Natural killer cell treated with Interleukin-12 subunit alpha and Interleukin-12 subunit beta and Interleukin-15 and Interleukin-18, amount 100 ng/mL, for 72 hours (primary cell): ENCODE measurements around the gene CLRN3. TPM values are rescaled to one million over a fixed set of nuclear protein-coding genes. Genes with fewer than 3 reads are reported as not detected.

Experiments
- ATAC-seq, 2 donors: fragments of 150-1000 bp; cut with Tn5 transposase in 1 of 2; sonication (Bioruptor Pico), chemical (Tn5 transposase) in 1 of 2; 2 replicates each; pipeline ENCODE4 v1.10.0; 2021
- DNase-seq: peaks from one replicate; pipeline ENCODE4 v3.0.0; 2022; ENCODE audit warnings: low spot score
- H3K27ac Mint-ChIP-seq, 2 donors: 1 replicate in 1 of 2; 2 replicates in 1 of 2; pipeline ENCODE4 v1.8.0; 2022; ENCODE audit warnings: mixed read lengths in 2 of 2, mild to moderate bottlenecking in 1 of 2, moderate library complexity in 1 of 2
- H3K27me3 Mint-ChIP-seq, 2 donors: 1 replicate in 1 of 2; 2 replicates in 1 of 2; pipeline ENCODE4 v1.8.0; 2022; ENCODE audit warnings: mixed read lengths in 2 of 2
- H3K36me3 Mint-ChIP-seq: one replicate; pipeline ENCODE4 v1.8.0; 2022; ENCODE audit warnings: mixed read lengths
- H3K4me1 Mint-ChIP-seq, 2 donors: 1 replicate in 1 of 2; 2 replicates in 1 of 2; pipeline ENCODE4 v1.8.0; 2022; ENCODE audit warnings: low read depth in 2 of 2, mixed read lengths in 2 of 2, mild to moderate bottlenecking in 1 of 2
- H3K4me3 Mint-ChIP-seq: one replicate; pipeline ENCODE4 v1.8.0; 2022; ENCODE audit warnings: mixed read lengths
- H3K9me3 Mint-ChIP-seq: 2 replicates; pipeline ENCODE4 v1.8.0; 2022; ENCODE audit warnings: mixed read lengths
- total RNA-seq, 2 donors: library from RNA; stranded (reverse); gene quantifications; one replicate each; pipeline ENCODE4 v1.2.3, GENCODE V29; 2022

The CLRN3 gene
- total RNA-seq, 2 donors from 2014 or later = not detected

DNA sequence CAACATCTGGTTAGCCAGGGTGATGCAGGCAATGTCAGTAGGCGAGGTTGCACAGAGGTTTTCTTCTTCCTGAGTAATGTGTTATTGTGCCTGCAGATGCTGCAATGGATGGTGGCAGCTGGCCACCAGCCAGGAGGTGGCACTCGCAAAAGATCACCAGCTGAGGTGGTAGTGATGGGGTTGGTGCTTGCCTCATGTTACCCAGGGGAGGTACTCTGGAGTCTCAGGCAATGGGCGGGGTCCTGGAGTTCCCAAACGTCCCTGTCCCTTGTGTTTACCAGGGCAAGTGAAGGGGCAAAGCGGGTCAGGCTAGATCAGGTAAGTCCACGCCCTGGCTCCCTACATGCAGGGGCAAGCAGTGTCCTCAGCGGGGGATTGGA lies 21.1 kb downstream of the CLRN3 start:
- no peak overlapping the region for H3K4me3 Mint-ChIP-seq
- H3K27ac Mint-ChIP-seq = no peak overlapping the region
- peaks cover 4% of the 10 kb centered on the region for H3K9me3 Mint-ChIP-seq
- H3K27me3 Mint-ChIP-seq = peaks cover 25 to 33% of the 10 kb centered on the region in 2 donors
- H3K36me3 Mint-ChIP-seq = no peaks in the 10 kb centered on the region
- DNase-seq (no peak), ATAC-seq (peak in 1 of 2 donors; percentile 12)
- no peaks in the 10 kb centered on the region for H3K4me1 Mint-ChIP-seq

DNA sequence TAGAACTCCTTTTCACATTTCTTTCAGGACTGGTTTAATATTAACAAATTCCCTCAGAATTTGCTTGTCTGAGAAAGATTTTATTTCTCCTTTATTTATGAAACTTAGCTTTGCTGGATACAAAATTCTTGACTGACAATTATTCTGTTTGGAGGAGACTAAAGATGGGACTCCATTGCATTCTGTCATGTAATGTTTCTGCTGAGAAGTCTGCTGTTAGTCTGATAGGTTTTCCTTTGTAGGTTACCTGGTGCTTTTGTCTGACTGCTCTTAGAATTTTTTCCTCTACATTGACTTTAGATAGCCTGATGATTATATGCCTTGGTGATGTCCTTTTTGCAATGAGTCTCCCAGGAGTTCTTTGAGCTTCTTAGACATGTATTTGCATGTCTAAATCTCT lies 23.4 kb downstream of the CLRN3 start:
- H3K4me1 Mint-ChIP-seq = no peaks in the 10 kb centered on the region

DNA sequence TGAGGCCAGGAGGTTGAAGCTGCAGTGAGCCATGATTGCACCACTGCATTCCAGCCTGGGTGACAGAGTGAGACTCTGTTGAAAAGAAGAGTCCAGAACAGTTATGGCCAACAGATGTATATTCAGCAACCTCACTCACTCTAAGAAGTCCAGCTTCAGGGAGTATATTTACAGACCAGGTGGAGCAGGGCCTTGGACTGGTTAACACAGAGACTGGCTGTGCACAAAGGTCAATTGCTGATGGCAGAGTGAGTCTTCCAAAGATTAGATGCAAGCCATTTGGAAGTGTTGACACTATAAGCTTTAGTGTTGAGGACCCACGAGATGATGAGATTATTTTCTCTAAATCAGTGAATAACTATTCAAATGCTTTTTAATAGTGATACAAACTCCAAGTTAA lies 24.9 kb downstream of the CLRN3 start:
- H3K27me3 Mint-ChIP-seq = peaks cover 40 to 47% of the 10 kb centered on the region in 2 donors

More for the DNA sequence above, 23.4 kb downstream of the CLRN3 start:
- Mint-ChIP-seq H3K36me3 (no peaks in the 10 kb centered on the region), H3K9me3 (peaks cover 4% of the 10 kb centered on the region), H3K4me3 (no peak overlapping the region), H3K27ac (no peak overlapping the region), H3K27me3 (peaks cover 33 to 38% of the 10 kb centered on the region in 2 donors)
- DNase-seq (no peak), ATAC-seq (no peak)

DNA sequence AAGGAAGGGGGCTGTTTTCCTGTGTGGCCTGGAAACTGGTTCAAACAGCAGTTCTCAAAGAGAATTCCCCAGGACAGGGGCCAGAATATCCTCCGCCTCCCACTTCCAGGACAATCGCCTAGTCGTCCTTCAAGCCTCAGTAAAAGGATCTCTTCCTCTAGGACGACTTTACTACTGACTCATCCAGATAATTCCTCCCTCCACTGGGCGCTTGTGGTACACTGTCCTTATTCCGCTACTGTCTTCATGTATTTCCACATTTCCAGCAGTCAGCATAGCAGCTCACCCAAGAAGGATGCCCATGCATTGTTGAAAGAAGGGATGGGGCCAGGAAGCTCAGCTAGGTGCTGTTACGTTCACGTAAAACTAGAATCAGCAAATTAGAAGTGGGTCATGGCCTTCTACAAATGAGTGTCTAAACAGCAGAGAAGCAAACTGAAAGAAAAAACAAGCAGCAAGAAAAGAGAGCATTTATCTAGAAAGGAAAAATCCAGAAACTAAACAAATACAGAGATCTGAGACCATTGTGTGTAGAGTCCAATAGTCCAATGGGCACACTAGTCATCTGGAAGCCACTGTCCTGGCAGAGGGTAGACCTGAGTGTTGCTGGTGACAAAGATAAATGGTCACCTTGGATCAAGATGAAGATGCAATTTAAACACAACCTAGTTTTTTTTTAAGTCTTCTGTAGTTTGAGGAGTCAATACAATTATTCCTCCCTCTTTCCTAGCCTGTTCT lies 26.3 kb downstream of the CLRN3 start:
- Mint-ChIP-seq H3K9me3 (peaks cover 6% of the 10 kb centered on the region), H3K27ac (no peak overlapping the region), H3K4me3 (no peak overlapping the region), H3K27me3 (peaks cover 35 to 43% of the 10 kb centered on the region in 2 donors), H3K36me3 (peaks cover 6% of the 10 kb centered on the region), H3K4me1 (no peaks in the 10 kb centered on the region)
- ATAC-seq = no peak
- DNase-seq = no peak

More for the DNA sequence above, 24.9 kb downstream of the CLRN3 start:
- no peak overlapping the region for H3K27ac Mint-ChIP-seq
- peaks cover 6% of the 10 kb centered on the region for H3K9me3 Mint-ChIP-seq
- no peak overlapping the region for H3K4me3 Mint-ChIP-seq
- DNase-seq (no peak), ATAC-seq (no peak)
- no peaks in the 10 kb centered on the region for H3K4me1 Mint-ChIP-seq
- peaks cover 6% of the 10 kb centered on the region for H3K36me3 Mint-ChIP-seq

DNA sequence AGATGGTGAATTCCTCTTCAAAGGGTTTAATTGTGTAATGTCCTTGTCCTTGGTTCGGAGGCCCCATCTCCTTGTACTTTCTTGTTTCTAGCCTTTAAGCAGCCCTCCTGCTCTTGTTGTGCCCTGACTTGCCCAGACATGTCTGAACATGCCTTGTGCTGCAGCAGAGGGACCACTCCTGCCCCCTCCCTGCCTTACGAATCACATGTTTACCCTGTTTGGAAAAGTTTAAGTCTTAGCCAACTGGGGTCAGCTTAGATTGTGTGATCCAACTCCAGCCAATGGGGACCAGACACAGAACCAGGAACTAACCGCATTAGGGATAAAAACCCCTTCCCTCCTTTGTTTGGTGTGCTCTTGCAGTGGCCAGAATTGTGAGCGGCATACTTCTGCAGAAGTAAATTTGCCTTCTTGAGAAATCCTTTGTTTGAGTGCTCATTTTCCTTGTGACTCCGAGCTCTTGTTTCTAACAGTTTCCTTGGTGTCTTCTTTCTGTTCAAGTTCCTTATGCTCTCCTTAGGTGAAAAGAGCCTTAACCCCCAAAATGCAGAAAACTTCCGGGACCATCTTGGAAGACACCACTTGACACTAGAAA lies 29.4 kb downstream of the CLRN3 start:
- ATAC-seq = no peak
- no peak overlapping the region for H3K27ac Mint-ChIP-seq
- no peak overlapping the region for H3K4me3 Mint-ChIP-seq
- no peaks in the 10 kb centered on the region for H3K4me1 Mint-ChIP-seq
- H3K9me3 Mint-ChIP-seq = peaks cover 2% of the 10 kb centered on the region
- DNase-seq = no peak
- H3K36me3 Mint-ChIP-seq = peaks cover 6% of the 10 kb centered on the region
- H3K27me3 Mint-ChIP-seq = peaks cover 19 to 25% of the 10 kb centered on the region in 2 donors

DNA sequence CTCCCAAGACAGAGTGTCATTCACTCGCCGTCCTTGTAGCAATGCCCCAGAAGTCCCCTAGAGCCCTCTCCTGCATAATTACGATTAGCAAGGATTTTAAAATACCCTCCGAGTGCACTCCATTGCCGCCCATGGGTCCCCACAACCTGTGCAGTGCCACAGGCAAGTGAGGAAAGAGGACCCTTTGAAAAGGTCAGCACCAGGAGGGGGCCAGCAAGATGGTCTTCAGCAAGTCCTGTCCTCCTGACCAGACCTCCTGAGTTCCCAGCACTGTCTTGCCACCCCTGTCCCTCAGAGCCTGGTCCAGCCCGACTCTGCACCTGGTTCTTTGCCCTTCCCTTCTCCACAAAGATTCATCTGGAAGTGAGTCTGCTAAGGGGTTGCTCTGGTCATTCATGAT lies 32.1 kb downstream of the CLRN3 start:
- no peak for DNase-seq
- Mint-ChIP-seq H3K4me3 (no peak overlapping the region), H3K36me3 (peaks cover 6% of the 10 kb centered on the region), H3K4me1 (no peaks in the 10 kb centered on the region), H3K27ac (no peak overlapping the region), H3K9me3 (peaks cover 2% of the 10 kb centered on the region), H3K27me3 (peaks cover 9 to 16% of the 10 kb centered on the region in 2 donors)
- no peak for ATAC-seq

DNA sequence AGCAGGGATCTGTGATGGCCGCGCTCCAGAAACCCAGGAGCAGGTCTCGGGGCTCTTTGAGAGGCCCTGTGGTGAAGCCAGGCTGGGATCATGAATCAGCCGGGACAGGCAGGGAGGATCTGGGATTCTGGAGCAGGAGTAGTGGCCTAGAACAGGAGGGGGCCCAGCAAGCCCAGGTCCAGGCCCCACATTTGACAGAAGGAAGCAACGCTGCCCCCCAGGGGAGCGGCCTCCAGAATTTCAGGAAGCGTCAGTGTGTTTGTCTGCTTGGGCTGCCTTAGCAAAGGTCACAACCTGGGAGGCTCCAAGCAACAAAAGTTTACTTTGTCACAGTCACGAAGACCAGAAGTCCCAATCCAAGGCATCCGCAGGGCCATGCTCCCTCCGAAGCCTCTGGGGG lies 36.8 kb downstream of the CLRN3 start:
- Mint-ChIP-seq H3K4me1 (no peaks in the 10 kb centered on the region), H3K27me3 (peaks cover 5 to 11% of the 10 kb centered on the region in 2 donors), H3K9me3 (no peaks in the 10 kb centered on the region), H3K36me3 (no peaks in the 10 kb centered on the region), H3K4me3 (no peak overlapping the region), H3K27ac (no peak overlapping the region)
- no peak for ATAC-seq
- DNase-seq = no peak

DNA sequence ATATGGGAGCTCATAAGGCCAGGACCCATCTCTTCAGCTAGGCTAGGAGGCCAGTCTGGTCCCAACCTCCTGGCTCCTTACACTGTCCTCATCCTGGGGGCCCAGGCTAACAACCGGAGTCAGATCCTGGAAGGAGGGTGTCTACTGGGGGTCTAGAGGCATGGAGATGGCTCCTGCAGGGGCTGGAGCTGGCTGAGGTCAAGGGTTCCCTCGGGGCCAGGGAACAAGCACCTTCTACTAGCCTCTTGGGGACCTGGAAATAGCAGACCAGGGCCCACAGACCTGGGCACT lies 37.2 kb downstream of the CLRN3 start:
- H3K4me1 Mint-ChIP-seq = no peaks in the 10 kb centered on the region
- peaks cover 5 to 13% of the 10 kb centered on the region in 2 donors for H3K27me3 Mint-ChIP-seq
- no peak for ATAC-seq

DNA sequence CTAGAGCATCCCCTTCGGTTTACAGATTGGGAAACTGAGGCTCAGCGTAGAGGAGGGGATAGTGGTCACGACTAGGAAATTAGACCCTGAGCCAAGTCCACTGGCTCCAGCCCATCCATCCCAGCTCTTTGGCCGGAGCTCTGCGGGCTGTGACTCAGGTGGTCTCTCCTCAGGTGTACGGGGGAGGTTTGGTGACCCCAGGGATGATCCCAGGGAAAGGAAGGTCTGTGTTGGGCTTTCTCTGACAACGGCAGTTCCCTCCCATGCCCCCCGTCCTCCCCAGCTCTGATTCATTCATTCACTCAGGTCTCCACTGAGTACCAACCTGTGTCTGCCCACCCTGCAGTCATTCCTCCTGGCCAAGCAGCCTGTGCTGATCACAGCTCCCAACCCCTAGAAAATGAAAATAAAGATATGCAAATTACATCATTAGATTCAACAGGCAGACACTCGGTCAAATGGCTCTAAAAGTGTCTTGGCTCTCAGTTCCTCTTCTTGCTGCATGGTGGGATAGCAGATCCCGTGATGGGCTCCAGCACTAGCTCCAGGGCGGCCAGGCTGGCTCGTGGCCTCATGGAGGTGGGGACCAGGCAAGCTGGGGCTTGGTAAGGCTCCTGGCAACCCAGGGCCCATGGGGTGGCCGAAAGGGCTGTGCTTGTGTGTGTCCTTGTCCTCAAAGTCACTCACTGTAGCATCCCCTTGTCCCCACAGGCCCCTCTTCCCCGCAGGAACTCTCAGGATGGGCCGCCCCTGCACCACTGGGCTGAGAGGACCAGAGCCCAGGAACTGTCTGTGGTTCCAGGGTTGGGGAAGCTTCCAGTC lies 37.8 kb downstream of the CLRN3 start:
- Mint-ChIP-seq H3K4me1 (no peaks in the 10 kb centered on the region), H3K27ac (no peak overlapping the region), H3K4me3 (no peak overlapping the region), H3K36me3 (no peaks in the 10 kb centered on the region), H3K27me3 (peaks cover 5 to 13% of the 10 kb centered on the region in 2 donors), H3K9me3 (no peaks in the 10 kb centered on the region)
- ATAC-seq (no peak), DNase-seq (no peak)

More for the DNA sequence above, 37.2 kb downstream of the CLRN3 start:
- Mint-ChIP-seq H3K9me3 (no peaks in the 10 kb centered on the region), H3K27ac (no peak overlapping the region), H3K36me3 (no peaks in the 10 kb centered on the region), H3K4me3 (no peak overlapping the region)
- no peak for DNase-seq

DNA sequence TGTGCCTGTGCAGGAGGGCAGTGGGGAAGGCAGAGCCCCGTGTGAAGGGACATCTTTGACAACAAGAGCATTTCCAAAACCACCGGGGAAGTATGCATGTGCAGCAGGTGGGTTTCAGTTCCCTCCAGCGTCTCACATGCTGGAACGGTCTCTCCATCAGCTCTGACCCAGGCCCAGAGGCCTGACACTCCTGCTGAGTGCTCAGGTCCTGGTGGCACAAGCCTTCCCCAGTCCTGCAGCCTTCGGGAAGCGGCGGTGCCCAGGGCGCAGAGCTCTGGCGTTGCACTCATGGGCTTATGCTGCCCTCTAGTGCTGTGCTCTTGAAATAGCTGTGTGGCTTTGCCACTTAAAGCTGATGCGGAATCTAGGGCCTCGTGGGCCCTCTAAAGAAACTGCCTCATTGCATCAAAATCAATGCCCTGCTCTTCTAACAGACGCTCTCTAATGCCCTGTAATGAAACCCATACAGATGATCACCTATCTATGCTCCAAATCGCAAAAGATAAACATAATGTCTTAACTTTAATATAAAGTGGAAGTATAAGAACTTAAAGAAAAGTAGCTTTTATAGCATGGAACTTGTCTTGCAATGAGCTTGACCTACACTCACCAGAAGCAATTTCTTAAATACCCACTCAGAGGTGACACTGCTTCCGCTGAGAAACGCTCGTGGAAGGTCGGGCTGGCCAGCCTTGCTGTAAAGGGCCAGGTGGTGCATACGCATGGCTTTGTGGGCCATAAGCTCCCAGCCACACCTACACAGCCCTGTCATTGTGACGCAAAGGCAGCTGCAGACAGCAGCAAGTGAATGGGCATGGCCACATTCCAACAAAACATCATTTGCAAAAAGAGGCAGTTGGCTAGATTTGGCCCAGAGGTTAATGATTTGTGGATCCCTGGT lies 38.6 kb downstream of the CLRN3 start:
- ATAC-seq (peak; percentile 68 to 73), DNase-seq (no peak)
- H3K9me3 Mint-ChIP-seq = no peaks in the 10 kb centered on the region
- H3K27ac Mint-ChIP-seq = no peak overlapping the region
- peaks cover 2 to 13% of the 10 kb centered on the region in 2 donors for H3K27me3 Mint-ChIP-seq
- no peaks in the 10 kb centered on the region for H3K36me3 Mint-ChIP-seq
- no peaks in the 10 kb centered on the region for H3K4me1 Mint-ChIP-seq
- H3K4me3 Mint-ChIP-seq = no peak overlapping the region

DNA sequence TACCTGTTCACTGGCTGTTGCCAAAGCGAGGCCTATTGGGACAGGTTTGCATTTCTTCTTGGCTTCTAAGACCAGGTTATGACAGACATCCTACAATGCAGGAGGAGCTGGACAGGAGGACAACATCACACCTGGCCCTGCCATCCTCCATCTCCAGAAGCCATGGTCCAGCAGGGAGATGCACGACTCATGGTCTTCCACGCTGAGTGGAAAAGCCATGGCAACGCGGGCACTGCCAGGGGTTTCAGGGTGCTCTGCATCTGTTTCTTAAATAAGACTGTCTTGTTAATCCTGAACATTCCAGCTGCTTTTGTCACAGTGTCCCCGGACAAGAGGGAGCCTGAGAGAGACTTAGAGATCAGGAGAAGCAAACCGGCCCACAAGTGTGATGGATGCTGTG lies 40.3 kb downstream of the CLRN3 start:
- ATAC-seq = no peak
- Mint-ChIP-seq H3K9me3 (no peaks in the 10 kb centered on the region), H3K4me3 (no peak overlapping the region), H3K27ac (no peak overlapping the region), H3K36me3 (no peaks in the 10 kb centered on the region), H3K4me1 (peaks cover 4 to 5% of the 10 kb centered on the region in 2 donors), H3K27me3 (peaks cover 0 to 13% of the 10 kb centered on the region in 2 donors)
- DNase-seq = no peak

DNA sequence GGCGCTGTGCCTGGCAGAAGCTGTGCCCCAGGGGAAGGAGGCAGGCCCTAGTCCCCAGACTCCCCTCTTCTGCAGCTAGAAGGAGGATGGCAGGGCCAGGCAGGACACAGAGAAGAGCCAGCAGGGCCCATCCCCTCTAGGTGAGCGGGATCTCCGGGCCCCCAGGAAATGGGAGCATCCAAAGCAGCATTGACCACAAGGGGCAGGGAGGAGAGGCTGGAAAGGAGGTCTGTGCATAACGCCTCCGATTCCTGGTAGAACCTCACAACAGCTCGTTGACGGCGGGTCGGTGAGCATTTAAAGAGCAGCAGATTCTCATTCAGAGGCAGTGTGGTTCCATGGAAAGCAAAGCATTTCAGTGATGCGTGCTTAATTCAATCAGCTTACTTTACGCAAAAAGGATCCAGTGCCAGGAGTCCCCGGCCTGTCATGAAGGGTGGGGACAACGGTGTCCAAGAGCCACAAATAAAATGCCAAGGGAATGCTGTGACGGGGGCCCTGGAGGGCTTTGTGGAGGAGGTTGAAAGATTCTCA lies 41.0 kb downstream of the CLRN3 start:
- DNase-seq (no peak), ATAC-seq (no peak)
- H3K27ac Mint-ChIP-seq = no peak overlapping the region
- no peaks in the 10 kb centered on the region for H3K9me3 Mint-ChIP-seq
- peaks cover 4 to 5% of the 10 kb centered on the region in 2 donors for H3K4me1 Mint-ChIP-seq
- H3K36me3 Mint-ChIP-seq = no peaks in the 10 kb centered on the region
- H3K27me3 Mint-ChIP-seq = peaks cover 0 to 13% of the 10 kb centered on the region in 2 donors
- H3K4me3 Mint-ChIP-seq = no peak overlapping the region

DNA sequence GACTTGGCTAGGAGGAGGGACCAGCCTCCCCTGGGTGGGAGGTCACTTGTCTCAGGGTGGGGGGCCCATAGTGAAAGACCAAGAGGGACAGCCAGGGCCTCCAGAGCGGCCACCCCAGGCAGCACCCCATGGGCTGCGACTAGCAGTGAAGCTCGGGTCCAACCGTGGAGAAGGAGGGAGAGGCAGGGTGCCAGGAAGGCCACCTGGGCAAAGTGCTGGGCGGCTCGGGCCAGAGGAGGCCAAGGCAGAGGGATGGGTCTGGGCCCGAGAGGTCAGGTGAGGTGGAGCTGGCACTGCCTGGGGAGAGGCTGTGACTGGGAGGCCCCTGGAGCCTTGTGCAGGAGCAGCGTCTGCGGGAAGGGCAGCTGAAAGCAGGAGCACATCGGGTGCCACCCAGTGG lies 41.8 kb downstream of the CLRN3 start:
- H3K4me1 Mint-ChIP-seq = peaks cover 5 to 10% of the 10 kb centered on the region in 2 donors
- H3K27me3 Mint-ChIP-seq = peaks cover 6 to 20% of the 10 kb centered on the region in 2 donors
- no peaks in the 10 kb centered on the region for H3K9me3 Mint-ChIP-seq
- no peak for DNase-seq
- no peak overlapping the region for H3K27ac Mint-ChIP-seq
- H3K4me3 Mint-ChIP-seq = no peak overlapping the region
- no peaks in the 10 kb centered on the region for H3K36me3 Mint-ChIP-seq
- peak in 1 of 2 donors; percentile 38 for ATAC-seq
